ENCODE results near the gene COL20A1.

- TF ChIP-seq CTCF (IDR thresholded peaks at IDR 0.05) (no peak), POLR2AphosphoS5 (IDR thresholded peaks at IDR 0.05; ENCODE audit: low read depth, low read length) (no peak)
Measured at GRCh38 chr20:63294536-63294900, 1.5 kb downstream of the COL20A1 start.
